Measurements from ENCODE around the gene GNG7. TPM values are rescaled to one million over a fixed set of nuclear protein-coding genes. Genes with fewer than 3 reads are reported as not detected.

GNG7 gene
- total and polyA plus RNA-seq, 2 donors (not counting 3 experiments of a cell fraction or from before 2014, with no cell fraction given) = 0.29 to 0.84 TPM

DNA sequence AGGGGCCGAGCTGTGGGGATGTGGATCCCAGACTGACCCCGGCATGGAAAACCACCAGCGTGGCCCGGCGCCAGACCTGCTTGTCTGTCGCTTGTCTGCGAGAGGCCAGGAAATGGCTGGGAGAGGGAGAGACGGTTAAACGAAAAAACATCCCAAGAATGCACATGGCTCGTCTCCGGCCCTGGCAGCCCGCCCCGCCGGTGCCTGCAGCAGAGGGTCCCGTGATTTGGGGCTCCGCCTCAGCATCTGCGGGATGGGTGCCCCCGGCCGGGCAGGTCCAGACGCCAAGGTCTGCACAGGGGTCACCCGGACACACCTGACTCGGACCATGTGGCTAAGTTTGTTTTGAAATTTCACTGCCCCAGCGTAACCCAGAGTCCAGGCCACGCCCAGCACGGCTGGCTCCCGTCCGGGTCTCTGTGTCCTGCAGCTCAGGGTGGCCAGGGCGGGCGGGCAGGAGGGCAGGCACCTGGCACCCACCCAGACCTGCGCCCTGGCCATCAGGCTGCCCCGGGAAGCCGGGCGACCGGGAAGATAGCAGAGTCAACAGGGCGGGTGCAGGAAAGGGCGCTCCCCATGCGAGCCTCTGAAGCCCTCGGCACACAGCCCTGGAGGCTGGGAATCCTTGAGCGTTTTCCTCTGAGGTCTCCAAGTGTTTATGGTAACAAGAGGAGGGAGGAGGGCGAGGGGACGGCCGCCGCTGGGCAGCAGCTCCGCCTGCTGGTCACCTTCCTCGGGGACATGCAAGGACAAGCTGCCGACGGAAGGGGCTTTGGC, 123.4 kb downstream of the GNG7 start:
- Histone ChIP-seq H3K4me3 (replicated peaks in 1 of 3; ENCODE audit: insufficient read depth in 1 of 3, low read depth in 1 of 3, low read length in 3 of 3) (peak overlapping the region; percentile 23 to 46 (median 26)), H4K20me1 (replicated peaks; ENCODE audit: control insufficient read depth, extremely low read depth, insufficient read depth, low read length) (no peaks in the 10 kb centered on the region), H3K9ac (replicated peaks; ENCODE audit: extremely low read depth, insufficient read depth, low read length) (peak overlapping the region; percentile 68), H3K4me2 (ENCODE audit: insufficient read depth, low read length) (peak overlapping the region; percentile 61), H3K36me3 (ENCODE audit: control insufficient read depth in 2 of 2, extremely low read depth in 1 of 2, insufficient read depth in 2 of 2, low read length in 2 of 2) (no peaks in the 10 kb centered on the region), H3K9me1 (replicated peaks; ENCODE audit: control insufficient read depth, extremely low read depth, insufficient read depth, low read length) (no peaks in the 10 kb centered on the region), H3K27ac (ENCODE audit: insufficient read depth, low read depth, low read length) (peak overlapping the region; percentile 93), H3K27me3 (ENCODE audit: control insufficient read depth in 2 of 2, insufficient read depth in 2 of 2, low read length in 2 of 2) (no peaks in the 10 kb centered on the region), H3K79me2 (ENCODE audit: control insufficient read depth, insufficient read depth, low read length) (no peaks in the 10 kb centered on the region), H3K4me1 (ENCODE audit: control insufficient read depth, extremely low read depth, insufficient read depth, low read length) (peaks cover 22% of the 10 kb centered on the region), H2AFZ (ENCODE audit: low read depth, low read length) (peak overlapping the region; percentile 68), H3K9me3 (replicated peaks; ENCODE audit: control insufficient read depth, insufficient read depth, low read length) (no peaks in the 10 kb centered on the region)
- intact Hi-C loops (cut with micrococcal nuclease) = loop anchor here (1.0 kb wide), 8 partner anchors 24 to 105 kb away; no protein-coding TSS in a partner anchor
- ChIA-PET CTCF (interaction anchor here (0.6 to 5.7 kb wide), 36 partner anchors 8 to 152 kb away, joined by 3 to 103 read pairs (median 7); partner anchors contain the start of genes GADD45B, LMNB2 and TIMM13), POLR2A (interaction anchor here (0.8 to 4.5 kb wide), 8 partner anchors 23 to 102 kb away, joined by 3 to 165 read pairs (median 5); partner anchors contain the start of gene GADD45B)
- no TSS peak for BruUV-seq (replicated peaks)
- FAIRE-seq (peak; percentile 93), DNase-seq (ENCODE audit: low read depth, low spot score) (peak; percentile 97)
- TF ChIP-seq FOS (IDR thresholded peaks at IDR 0.05; ENCODE audit: borderline replicate concordance, insufficient read depth, low read length) (no peak), POLR2AphosphoS5 (IDR thresholded peaks at IDR 0.05; ENCODE audit: insufficient read depth, low read depth, low read length) (peak; percentile 51), GATA2 (IDR thresholded peaks at IDR 0.05; ENCODE audit: insufficient read depth, insufficient read length, low read depth, low read length) (no peak), JUN (IDR thresholded peaks at IDR 0.05; ENCODE audit: borderline replicate concordance, insufficient read depth, insufficient read length, low read depth) (no peak)
- TF ChIP-seq, protein P1, sequence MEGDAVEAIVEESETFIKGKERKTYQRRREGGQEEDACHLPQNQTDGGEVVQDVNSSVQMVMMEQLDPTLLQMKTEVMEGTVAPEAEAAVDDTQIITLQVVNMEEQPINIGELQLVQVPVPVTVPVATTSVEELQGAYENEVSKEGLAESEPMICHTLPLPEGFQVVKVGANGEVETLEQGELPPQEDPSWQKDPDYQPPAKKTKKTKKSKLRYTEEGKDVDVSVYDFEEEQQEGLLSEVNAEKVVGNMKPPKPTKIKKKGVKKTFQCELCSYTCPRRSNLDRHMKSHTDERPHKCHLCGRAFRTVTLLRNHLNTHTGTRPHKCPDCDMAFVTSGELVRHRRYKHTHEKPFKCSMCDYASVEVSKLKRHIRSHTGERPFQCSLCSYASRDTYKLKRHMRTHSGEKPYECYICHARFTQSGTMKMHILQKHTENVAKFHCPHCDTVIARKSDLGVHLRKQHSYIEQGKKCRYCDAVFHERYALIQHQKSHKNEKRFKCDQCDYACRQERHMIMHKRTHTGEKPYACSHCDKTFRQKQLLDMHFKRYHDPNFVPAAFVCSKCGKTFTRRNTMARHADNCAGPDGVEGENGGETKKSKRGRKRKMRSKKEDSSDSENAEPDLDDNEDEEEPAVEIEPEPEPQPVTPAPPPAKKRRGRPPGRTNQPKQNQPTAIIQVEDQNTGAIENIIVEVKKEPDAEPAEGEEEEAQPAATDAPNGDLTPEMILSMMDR (IDR thresholded peaks at IDR 0.05; ENCODE audit: extremely low read depth in 1 of 2, insufficient read depth in 1 of 2, low read depth in 1 of 2, low read length in 2 of 2) = peak; percentile 93 to 97
- dilution Hi-C loops (cut with MboI; ENCODE audit: extremely low pct_ligation_motif_present, low sequenced_read_pairs) = no loop called here

Data from endothelial cell of umbilical vein (primary cell).